ENCODE results near the gene FAM118A.
"Not testable (repeated sequence)": the region's sequence is repeated elsewhere in the genome, so short reads cannot be mapped to it uniquely, and the experiment has no call there.

The FAM118A gene

GRCh38 chr22:45323695-45324094, 14.0 kb downstream of the FAM118A start:
- Histone ChIP-seq H3K9me3 (ENCODE audit: insufficient read depth, low read length) (no peaks in the 10 kb centered on the region), H3K27ac (ENCODE audit: low read length) (no peak overlapping the region)

GRCh38 chr22:45324311-45324711, 14.6 kb downstream of the FAM118A start:
- TF ChIP-seq EZH2phosphoT487 (IDR thresholded peaks at IDR 0.05; ENCODE audit: low read depth): no peak
- TF ChIP-seq, protein P1, sequence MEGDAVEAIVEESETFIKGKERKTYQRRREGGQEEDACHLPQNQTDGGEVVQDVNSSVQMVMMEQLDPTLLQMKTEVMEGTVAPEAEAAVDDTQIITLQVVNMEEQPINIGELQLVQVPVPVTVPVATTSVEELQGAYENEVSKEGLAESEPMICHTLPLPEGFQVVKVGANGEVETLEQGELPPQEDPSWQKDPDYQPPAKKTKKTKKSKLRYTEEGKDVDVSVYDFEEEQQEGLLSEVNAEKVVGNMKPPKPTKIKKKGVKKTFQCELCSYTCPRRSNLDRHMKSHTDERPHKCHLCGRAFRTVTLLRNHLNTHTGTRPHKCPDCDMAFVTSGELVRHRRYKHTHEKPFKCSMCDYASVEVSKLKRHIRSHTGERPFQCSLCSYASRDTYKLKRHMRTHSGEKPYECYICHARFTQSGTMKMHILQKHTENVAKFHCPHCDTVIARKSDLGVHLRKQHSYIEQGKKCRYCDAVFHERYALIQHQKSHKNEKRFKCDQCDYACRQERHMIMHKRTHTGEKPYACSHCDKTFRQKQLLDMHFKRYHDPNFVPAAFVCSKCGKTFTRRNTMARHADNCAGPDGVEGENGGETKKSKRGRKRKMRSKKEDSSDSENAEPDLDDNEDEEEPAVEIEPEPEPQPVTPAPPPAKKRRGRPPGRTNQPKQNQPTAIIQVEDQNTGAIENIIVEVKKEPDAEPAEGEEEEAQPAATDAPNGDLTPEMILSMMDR (IDR thresholded peaks at IDR 0.05; ENCODE audit: low read depth, low read length): no peak
- Histone ChIP-seq H3K4me3 (ENCODE audit: low read length) (no peak overlapping the region), H3K27me3 (ENCODE audit: low read depth, low read length) (no peaks in the 10 kb centered on the region), H3K4me2 (ENCODE audit: low read length) (no peak overlapping the region), H3K4me1 (ENCODE audit: low read length) (peaks cover 15% of the 10 kb centered on the region), H4K20me1 (ENCODE audit: insufficient read depth, low read length) (peaks cover 21% of the 10 kb centered on the region), H3K27ac (ENCODE audit: low read length) (no peak overlapping the region), H3K36me3 (replicated peaks; ENCODE audit: low read depth, low read length) (peaks cover 62% of the 10 kb centered on the region), H3K9ac (ENCODE audit: low read length) (no peak overlapping the region), H3K9me3 (ENCODE audit: insufficient read depth, low read length) (no peaks in the 10 kb centered on the region), H2AFZ (ENCODE audit: low read depth, low read length) (no peak overlapping the region), H3K79me2 (ENCODE audit: low read length) (peaks cover 66% of the 10 kb centered on the region)

More at GRCh38 chr22:45323695-45324094, 14.0 kb downstream of the FAM118A start:
- H3K4me3 ChIP-seq (ENCODE audit: low read length): no peak overlapping the region
- H3K36me3 ChIP-seq (replicated peaks; ENCODE audit: low read depth, low read length): peaks cover 57% of the 10 kb centered on the region
- H3K79me2 ChIP-seq (ENCODE audit: low read length): peaks cover 72% of the 10 kb centered on the region
- H4K20me1 ChIP-seq (ENCODE audit: insufficient read depth, low read length): peaks cover 21% of the 10 kb centered on the region
- no peak overlapping the region for H3K4me2 ChIP-seq (ENCODE audit: low read length)
- no peaks in the 10 kb centered on the region for H3K27me3 ChIP-seq (ENCODE audit: low read depth, low read length)
- TF ChIP-seq EZH2phosphoT487 (IDR thresholded peaks at IDR 0.05; ENCODE audit: low read depth): no peak
- TF ChIP-seq, protein P1 (IDR thresholded peaks at IDR 0.05; ENCODE audit: low read depth, low read length): no peak
- peaks cover 21% of the 10 kb centered on the region for H3K4me1 ChIP-seq (ENCODE audit: low read length)
- H2AFZ ChIP-seq (ENCODE audit: low read depth, low read length): no peak overlapping the region
- H3K9ac ChIP-seq (ENCODE audit: low read length): no peak overlapping the region

DNA sequence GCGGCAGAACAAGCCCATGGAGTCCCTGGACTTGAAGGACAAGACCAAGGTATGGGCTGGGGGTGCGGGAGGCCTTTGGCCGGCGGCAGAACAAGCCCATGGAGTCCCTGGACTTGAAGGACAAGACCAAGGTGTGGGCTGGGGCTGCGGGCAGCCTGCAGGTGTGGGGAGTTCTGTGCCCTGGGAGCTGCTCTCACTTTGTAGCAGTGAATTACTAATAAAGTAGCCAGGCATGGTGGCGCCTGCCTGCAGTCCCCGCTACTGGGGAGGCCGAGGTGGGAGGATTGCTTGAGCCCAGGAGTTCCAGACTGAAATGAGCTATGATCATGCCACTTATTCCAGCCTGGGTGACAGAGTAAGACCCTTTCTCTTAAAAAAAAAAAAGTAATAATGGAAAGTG, 18.5 kb downstream of the FAM118A start:
- Histone ChIP-seq H4K20me1 (ENCODE audit: insufficient read depth, low read length) (peaks cover 16% of the 10 kb centered on the region; the same call in 1 of the 2 replicates), H3K36me3 (replicated peaks; ENCODE audit: low read depth, low read length) (peaks cover 77% of the 10 kb centered on the region), H3K79me2 (ENCODE audit: low read length) (peaks cover 27% of the 10 kb centered on the region)
- not testable (repeated sequence) for H3K4me3 ChIP-seq (ENCODE audit: low read length); H3K27me3 ChIP-seq (ENCODE audit: low read depth, low read length); H3K4me2 ChIP-seq (ENCODE audit: low read length); H3K9ac ChIP-seq (ENCODE audit: low read length); H3K4me1 ChIP-seq (ENCODE audit: low read length); H3K9me3 ChIP-seq (ENCODE audit: insufficient read depth, low read length); H2AFZ ChIP-seq (ENCODE audit: low read depth, low read length); H3K27ac ChIP-seq (ENCODE audit: low read length)

DNA sequence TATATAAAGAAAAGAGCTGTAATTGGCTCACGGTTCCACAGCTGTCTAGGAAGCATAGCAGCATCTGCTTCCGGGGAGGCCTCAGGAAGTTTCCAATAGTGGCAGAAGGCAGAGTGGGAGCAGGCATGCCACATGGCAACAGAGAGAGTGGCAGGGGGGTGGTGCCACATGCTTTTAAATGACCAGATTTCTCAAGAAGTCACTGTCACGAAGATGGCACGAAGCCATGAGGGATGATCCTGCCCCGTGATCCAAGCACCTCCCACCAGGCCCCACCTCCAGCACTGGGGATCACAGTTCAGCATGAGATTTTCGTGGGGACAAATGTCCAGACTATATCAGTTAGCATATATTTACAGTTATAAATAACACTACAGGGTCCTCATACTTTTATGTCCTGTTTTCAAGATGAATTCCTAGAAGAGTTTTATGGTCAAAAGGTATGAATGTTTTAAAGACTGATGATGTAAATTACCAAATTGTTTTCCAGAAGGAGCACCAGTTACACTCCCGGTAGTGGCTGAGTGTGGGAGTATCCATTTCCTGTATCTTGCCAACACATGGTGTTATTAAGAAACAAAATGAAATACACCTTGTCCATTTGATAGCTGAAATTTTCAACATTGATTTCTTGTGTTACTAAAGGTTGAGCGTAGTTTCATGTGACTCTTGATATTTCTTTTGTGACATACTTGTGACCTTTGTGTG, 19.2 kb downstream of the FAM118A start:
- H3K9ac ChIP-seq (ENCODE audit: low read length): no peak overlapping the region

More for the DNA sequence above, 19.2 kb downstream of the FAM118A start:
- peaks cover 74% of the 10 kb centered on the region for H3K36me3 ChIP-seq (replicated peaks; ENCODE audit: low read depth, low read length)
- no peaks in the 10 kb centered on the region for H3K27me3 ChIP-seq (ENCODE audit: low read depth, low read length)
- peaks cover 20% of the 10 kb centered on the region for H3K79me2 ChIP-seq (ENCODE audit: low read length)
- no peak for TF ChIP-seq EZH2phosphoT487 (IDR thresholded peaks at IDR 0.05; ENCODE audit: low read depth)
- TF ChIP-seq, protein P1 (IDR thresholded peaks at IDR 0.05; ENCODE audit: low read depth, low read length): no peak
- no peaks in the 10 kb centered on the region for H3K4me1 ChIP-seq (ENCODE audit: low read length)
- H2AFZ ChIP-seq (ENCODE audit: low read depth, low read length): no peak overlapping the region
- H3K4me2 ChIP-seq (ENCODE audit: low read length): no peak overlapping the region
- H3K27ac ChIP-seq (ENCODE audit: low read length): no peak overlapping the region
- no peaks in the 10 kb centered on the region for H3K9me3 ChIP-seq (ENCODE audit: insufficient read depth, low read length)
- H3K4me3 ChIP-seq (ENCODE audit: low read length): no peak overlapping the region
- peaks cover 16% of the 10 kb centered on the region; the same call in 1 of the 2 replicates for H4K20me1 ChIP-seq (ENCODE audit: insufficient read depth, low read length)
